GM21360 (cell line): ENCODE results near the gene XCR1.
"Not testable (repeated sequence)": the region's sequence is repeated elsewhere in the genome, so short reads cannot be mapped to it uniquely, and the experiment has no call there.

Experiments used
- ATAC-seq: cut with Tn5 transposase; IDR thresholded peaks from one replicate; pipeline ENCODE4 v1.9.1; 2021; ENCODE audit warnings: mild to moderate bottlenecking, moderate library complexity; ENCODE audit not compliant: unreplicated experiment

Gene XCR1

GRCh38 chr3:46046231-46046630, 18.9 kb upstream of the XCR1 start:
- ATAC-seq, result not testable (repeated sequence)

- ATAC-seq, result no peak
Observed at GRCh38 chr3:46038916-46039315, 11.6 kb upstream of the XCR1 start.

- ATAC-seq, result not testable (repeated sequence)
Observed at GRCh38 chr3:46038071-46038470, 10.8 kb upstream of the XCR1 start.

GRCh38 chr3:46036191-46036590, 8.9 kb upstream of the XCR1 start:
- no peak for ATAC-seq

GRCh38 chr3:46031747-46032146, 4.5 kb upstream of the XCR1 start:
- no peak for ATAC-seq

DNA sequence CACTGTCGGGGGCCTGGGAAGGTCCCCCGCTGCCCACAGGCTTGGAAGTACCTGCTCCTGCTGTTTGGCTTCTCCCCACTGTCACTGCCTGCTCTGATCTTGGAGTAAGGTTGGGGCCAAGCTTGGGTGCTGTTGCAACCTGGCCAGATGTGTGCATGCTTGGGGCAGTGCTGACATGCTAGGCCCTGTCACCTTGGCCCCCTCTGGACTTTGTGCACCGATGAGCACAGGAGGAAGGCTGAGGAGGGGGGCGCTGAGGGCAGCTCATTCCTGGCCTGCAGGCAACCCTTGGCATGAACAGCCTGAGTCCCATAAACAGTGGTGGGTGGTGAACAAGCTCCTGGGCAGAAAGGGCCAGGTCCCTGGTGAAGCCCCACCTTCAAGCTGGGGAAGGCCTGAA, 4.0 kb upstream of the XCR1 start:
- no peak for ATAC-seq

- ATAC-seq, result no peak
Observed at GRCh38 chr3:46030626-46031025, 3.3 kb upstream of the XCR1 start.

DNA sequence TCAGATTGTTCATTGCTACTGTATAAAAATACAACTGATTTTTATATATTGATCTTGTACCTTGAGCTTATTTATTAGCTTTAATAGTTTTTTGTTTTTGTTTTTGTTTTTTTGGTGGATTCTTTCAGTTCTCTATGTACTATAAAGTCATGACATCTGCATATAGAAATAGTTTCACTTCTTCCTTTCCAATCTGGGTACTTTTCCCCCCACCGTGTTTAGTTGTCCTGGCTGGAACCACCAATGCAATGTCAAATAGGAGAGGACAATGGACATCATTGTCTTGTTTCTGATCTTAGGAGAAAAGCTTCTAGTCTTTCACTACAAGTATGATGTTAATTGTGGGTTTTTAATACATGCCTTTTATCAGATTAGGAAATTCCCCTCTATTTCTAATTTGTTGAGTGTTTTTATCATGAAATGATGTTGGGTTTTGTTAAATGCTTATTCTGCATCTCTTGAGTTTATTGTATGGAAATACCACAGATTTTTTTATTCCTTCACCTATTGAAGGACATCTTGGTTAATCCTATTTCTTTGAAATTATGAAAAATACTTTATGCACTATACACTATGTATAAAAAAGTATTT, 2.8 kb upstream of the XCR1 start:
- no peak for ATAC-seq

DNA sequence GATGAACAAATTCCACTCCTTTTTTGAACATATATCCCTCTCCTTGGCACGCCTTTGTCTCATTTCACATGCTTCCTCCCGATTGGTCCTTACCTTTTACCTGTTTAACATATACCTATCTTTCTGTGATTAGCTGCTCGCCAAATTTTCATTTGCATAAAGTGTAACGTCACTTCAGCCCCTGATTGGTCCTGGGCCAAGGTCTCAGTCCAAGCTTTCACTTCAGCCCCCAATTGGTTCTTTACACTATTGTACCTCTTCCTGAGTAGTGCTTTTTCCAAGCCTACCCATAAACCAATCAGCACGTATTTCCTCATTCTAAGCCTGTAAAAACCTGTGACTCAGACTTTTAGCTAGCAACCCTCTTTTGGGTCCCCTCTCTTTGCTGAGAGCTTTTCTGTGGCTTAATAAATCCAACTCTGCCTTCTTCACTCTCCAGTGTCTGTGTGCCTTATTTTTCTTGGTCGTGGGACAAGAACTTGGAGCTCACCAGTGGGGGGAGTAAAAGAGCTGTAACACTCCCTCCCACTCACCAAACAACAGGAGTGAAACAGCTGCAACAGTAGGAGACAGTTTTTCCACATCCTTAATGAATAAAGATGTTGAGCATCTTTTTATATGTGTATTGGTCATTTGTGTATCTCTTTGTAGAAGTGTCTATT, 584 bp upstream of the XCR1 start:
- no peak for ATAC-seq

DNA sequence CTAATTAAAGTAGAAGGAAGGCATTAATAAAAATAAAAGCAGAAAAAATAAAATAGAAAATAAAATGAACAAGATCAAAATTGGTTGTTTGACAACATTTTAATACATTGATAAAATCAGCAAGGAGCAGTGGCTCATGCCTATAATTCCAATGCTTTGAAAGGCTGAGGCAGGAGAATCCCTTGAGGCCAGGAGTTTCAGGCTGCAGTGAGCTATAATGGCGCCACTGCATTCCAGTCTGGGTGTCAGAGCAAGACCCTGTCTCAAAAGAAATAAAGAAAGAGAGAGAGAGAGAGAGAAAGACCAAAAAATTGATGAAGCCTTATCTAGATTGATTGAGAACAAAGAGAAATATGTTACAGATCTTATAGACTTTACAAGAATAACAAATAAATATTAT, 2.1 kb downstream of the XCR1 start:
- ATAC-seq, result no peak

- ATAC-seq, result no peak
Observed at GRCh38 chr3:46024131-46024530, 3.2 kb downstream of the XCR1 start.

DNA sequence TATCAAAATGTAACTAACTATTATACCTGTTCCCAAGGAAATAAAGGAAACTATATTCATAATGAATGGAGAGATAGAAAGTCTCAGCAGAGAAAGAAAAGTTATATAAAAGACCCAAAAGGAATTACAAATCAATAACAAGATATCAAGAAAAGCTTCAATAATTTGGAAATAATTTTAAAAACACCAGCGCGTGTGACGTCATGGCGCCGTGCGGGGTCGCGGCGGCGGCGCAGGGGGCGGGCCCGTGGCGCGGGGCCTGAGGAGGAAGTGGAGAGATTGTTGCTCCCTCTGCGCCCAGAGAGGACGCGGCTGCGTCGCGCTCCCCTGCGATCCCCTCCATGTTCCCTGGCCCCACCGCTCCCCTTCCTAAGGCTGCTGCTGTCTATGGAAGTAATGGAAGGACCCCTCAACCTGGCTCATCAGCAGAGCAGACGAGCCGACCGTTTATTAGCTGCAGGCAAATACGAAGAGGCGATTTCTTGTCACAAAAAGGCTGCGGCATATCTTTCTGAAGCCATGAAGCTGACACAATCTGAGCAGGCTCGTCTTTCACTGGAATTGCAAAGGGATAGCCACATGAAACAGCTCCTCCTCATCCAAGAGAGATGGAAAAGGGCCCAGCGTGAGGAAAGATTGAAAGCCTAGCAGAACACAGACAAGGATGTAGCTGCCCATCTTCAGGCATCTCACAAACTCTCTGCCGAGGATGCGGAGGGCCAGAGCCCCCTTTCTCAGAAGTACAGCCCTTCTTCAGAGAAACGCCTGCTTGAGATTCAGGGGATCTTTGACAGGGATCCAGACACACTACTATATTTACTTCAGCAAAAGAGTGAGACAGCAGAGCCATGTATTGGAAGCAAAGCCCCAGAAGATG, 4.1 kb downstream of the XCR1 start:
- ATAC-seq, result no peak

GRCh38 chr3:46021516-46021915, 5.8 kb downstream of the XCR1 start:
- ATAC-seq, result no peak

GRCh38 chr3:46020766-46021510, 6.3 kb downstream of the XCR1 start:
- ATAC-seq, result no peak

DNA sequence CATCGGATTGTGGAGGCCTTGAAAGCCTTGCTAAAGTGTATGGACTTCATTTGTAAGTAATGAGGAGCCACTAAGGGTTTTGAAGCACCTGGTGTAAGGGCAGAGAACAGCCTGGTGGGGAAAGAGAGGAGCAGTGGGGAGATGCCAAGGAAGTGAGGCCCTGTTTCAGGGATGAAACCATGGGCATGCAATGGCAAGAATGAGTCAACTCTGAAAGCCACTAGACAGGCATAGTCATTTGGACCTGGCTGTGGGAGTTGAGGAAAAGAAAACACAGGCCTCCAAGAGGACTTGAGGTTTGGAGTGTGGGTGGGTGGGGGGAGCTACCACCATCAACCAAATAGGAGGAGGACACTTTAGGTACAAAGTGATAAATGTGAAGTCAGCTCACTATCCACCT, 7.6 kb downstream of the XCR1 start:
- ATAC-seq, result no peak

DNA sequence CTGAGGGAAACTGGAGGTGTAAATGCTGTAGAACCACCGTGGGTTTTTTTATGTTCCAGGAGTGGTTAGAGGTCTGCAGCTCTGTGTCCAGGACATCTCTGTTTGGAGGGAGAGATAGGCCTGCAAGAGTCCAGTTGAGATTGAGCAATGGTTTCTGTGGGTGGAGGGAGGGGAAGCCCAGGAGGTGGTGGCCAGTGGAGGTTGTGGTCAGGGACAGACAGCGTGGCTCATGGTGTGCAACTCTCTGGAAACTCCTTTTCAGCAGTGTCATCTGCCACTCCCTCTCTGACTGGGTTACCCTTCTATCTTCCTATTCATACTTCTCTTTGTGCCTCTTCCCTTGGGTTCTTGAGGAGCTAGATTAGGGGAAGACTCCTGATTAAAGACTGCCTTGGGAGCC, 9.6 kb downstream of the XCR1 start:
- no peak for ATAC-seq

GRCh38 chr3:46013316-46014094, 13.8 kb downstream of the XCR1 start:
- no peak for ATAC-seq

DNA sequence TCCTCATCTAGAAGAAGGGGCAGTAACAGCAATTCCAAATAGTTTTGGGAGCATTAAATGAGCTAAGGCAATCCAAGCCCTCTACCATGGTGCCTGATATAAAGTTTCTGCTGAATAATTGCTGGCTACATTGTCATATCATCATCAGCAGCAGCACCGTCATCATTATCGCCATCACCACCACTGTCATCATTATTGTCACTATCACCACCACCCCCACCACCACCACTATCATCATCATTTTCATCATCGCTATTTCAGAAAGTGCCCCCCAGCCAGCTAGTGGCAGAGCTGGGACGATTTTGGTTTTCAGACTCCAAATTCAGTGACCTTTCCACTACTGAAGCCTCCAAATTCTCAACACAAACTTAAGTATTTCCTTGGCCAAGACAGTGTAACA, 15.0 kb downstream of the XCR1 start:
- ATAC-seq, result no peak

GRCh38 chr3:46010519-46011113, 16.7 kb downstream of the XCR1 start:
- ATAC-seq, result no peak

- ATAC-seq, result no peak
Observed at GRCh38 chr3:46008058-46008457, 19.2 kb downstream of the XCR1 start.
